ENCODE data around the gene NGRN. TPM values are rescaled to one million over a fixed set of nuclear protein-coding genes. Genes with fewer than 3 reads are reported as not detected.

NGRN gene
- total and polyA plus RNA-seq, 2 donors (not counting 1 experiment from before 2014, with no cell fraction given): 23.1 to 45.5 TPM

GRCh38 chr15:90270502-90271150 lies 5.2 kb downstream of the NGRN start:
- ChIA-PET CTCF (interaction anchor here (0.9 to 2.2 kb wide), 2 partner anchors 16 to 23 kb away, joined by 4 to 8 read pairs; no protein-coding TSS in a partner anchor), POLR2A (no interaction called here)
- no peaks in the 10 kb centered on the region for H3K27me3 Mint-ChIP-seq
- H3K4me1 Mint-ChIP-seq: peaks cover 47% of the 10 kb centered on the region
- no peaks in the 10 kb centered on the region for H3K9me3 Mint-ChIP-seq (ENCODE audit: insufficient read depth)
- Histone ChIP-seq H2AFZ (ENCODE audit: insufficient read depth, low read depth, low read length, poor library complexity, severe bottlenecking) (no peak overlapping the region), H3K9ac (ENCODE audit: low read length) (no peak overlapping the region), H3K27me3 (replicated peaks in 1 of 4; ENCODE audit: control extremely low read depth in 1 of 4, control insufficient read depth in 3 of 4, insufficient read depth in 4 of 4, low read length in 3 of 4) (no peaks in the 10 kb centered on the region), H3K4me2 (replicated peaks; ENCODE audit: low read depth, low read length, poor library complexity, severe bottlenecking) (no peak overlapping the region), H3K36me3 (replicated peaks in 1 of 2; ENCODE audit: control extremely low read depth in 1 of 2, control insufficient read depth in 1 of 2, extremely low read depth in 1 of 2, insufficient read depth in 2 of 2, low read length in 1 of 2) (peaks cover 0 to 52% of the 10 kb centered on the region in 2 experiments), H3K9me3 (ENCODE audit: control extremely low read depth in 1 of 3, control insufficient read depth in 2 of 3, insufficient read depth in 1 of 3, low read length in 2 of 3) (no peaks in the 10 kb centered on the region), H4K20me1 (ENCODE audit: control insufficient read depth, insufficient read depth, low read length, poor library complexity, severe bottlenecking) (peaks cover 57% of the 10 kb centered on the region), H3K27ac (ENCODE audit: low read length in 2 of 2) (no peak overlapping the region), H3K4me1 (ENCODE audit: control insufficient read depth in 2 of 2, insufficient read depth in 2 of 2, low read length in 2 of 2) (peaks cover 22% of the 10 kb centered on the region in 2 donors), H3K4me3 (ENCODE audit: control extremely low read depth in 1 of 5, extremely low read depth in 1 of 5, insufficient read depth in 1 of 5, low read depth in 2 of 5, low read length in 4 of 5) (no peak overlapping the region), H3K79me2 (ENCODE audit: control insufficient read depth, insufficient read depth, low read length) (peaks cover 75% of the 10 kb centered on the region)
- ATAC-seq (ENCODE audit: low read depth): no peak
- WGBS (ENCODE audit: insufficient coverage): 97% methylated on average over 9 of the region's 10 CpGs
- H3K4me3 Mint-ChIP-seq: no peak overlapping the region
- intact Hi-C loops (cut with micrococcal nuclease): no loop called here
- no peak for DNase-seq
- TF ChIP-seq EZH2 (IDR thresholded peaks at IDR 0.05; ENCODE audit: borderline replicate concordance, insufficient read depth, low read depth, low read length, poor library complexity, severe bottlenecking) (no peak), CTCF (IDR thresholded peaks at IDR 0.05) (no peak)
- no peak overlapping the region for H3K27ac Mint-ChIP-seq

GRCh38 chr15:90271459-90272166 lies 6.1 kb downstream of the NGRN start:
- peaks cover 44% of the 10 kb centered on the region for H3K4me1 Mint-ChIP-seq
- H3K4me3 ChIP-seq (ENCODE audit: control extremely low read depth in 1 of 5, extremely low read depth in 1 of 5, insufficient read depth in 1 of 5, low read depth in 2 of 5, low read length in 4 of 5): no peak overlapping the region
- H3K27ac ChIP-seq (ENCODE audit: low read length in 2 of 2): no peak overlapping the region
- peaks cover 19% of the 10 kb centered on the region in 2 donors for H3K4me1 ChIP-seq (ENCODE audit: control insufficient read depth in 2 of 2, insufficient read depth in 2 of 2, low read length in 2 of 2)
- no peaks in the 10 kb centered on the region for H3K9me3 Mint-ChIP-seq (ENCODE audit: insufficient read depth)
- H3K9ac ChIP-seq (ENCODE audit: low read length): no peak overlapping the region
- 99% methylated on average over 5 of the region's 7 CpGs for WGBS (ENCODE audit: insufficient coverage)
- no peak overlapping the region for H2AFZ ChIP-seq (ENCODE audit: insufficient read depth, low read depth, low read length, poor library complexity, severe bottlenecking)
- POLR2A ChIA-PET: interaction anchor here (0.6 kb wide), 1 partner anchor 10 kb away, joined by 3 read pairs; no protein-coding TSS in a partner anchor
- peaks cover 67% of the 10 kb centered on the region for H3K79me2 ChIP-seq (ENCODE audit: control insufficient read depth, insufficient read depth, low read length)
- no peak overlapping the region for H3K4me2 ChIP-seq (replicated peaks; ENCODE audit: low read depth, low read length, poor library complexity, severe bottlenecking)
- TF ChIP-seq CTCF (IDR thresholded peaks at IDR 0.05) (no peak), EZH2 (IDR thresholded peaks at IDR 0.05; ENCODE audit: borderline replicate concordance, insufficient read depth, low read depth, low read length, poor library complexity, severe bottlenecking) (no peak)
- DNase-seq (no peak), ATAC-seq (ENCODE audit: low read depth) (no peak)
- H3K27me3 ChIP-seq (replicated peaks in 1 of 4; ENCODE audit: control extremely low read depth in 1 of 4, control insufficient read depth in 3 of 4, insufficient read depth in 4 of 4, low read length in 3 of 4): no peaks in the 10 kb centered on the region
- CTCF ChIA-PET: interaction anchor here (0.6 to 2.2 kb wide), 3 partner anchors 14 to 394 kb away, joined by 3 to 8 read pairs (median 3); no protein-coding TSS in a partner anchor
- no peak overlapping the region for H3K4me3 Mint-ChIP-seq
- H3K27me3 Mint-ChIP-seq: no peaks in the 10 kb centered on the region
- peaks cover 56% of the 10 kb centered on the region for H4K20me1 ChIP-seq (ENCODE audit: control insufficient read depth, insufficient read depth, low read length, poor library complexity, severe bottlenecking)
- H3K9me3 ChIP-seq (ENCODE audit: control extremely low read depth in 1 of 3, control insufficient read depth in 2 of 3, insufficient read depth in 1 of 3, low read length in 2 of 3): no peaks in the 10 kb centered on the region
- H3K27ac Mint-ChIP-seq: no peak overlapping the region
- peaks cover 0 to 52% of the 10 kb centered on the region in 2 experiments for H3K36me3 ChIP-seq (replicated peaks in 1 of 2; ENCODE audit: control extremely low read depth in 1 of 2, control insufficient read depth in 1 of 2, extremely low read depth in 1 of 2, insufficient read depth in 2 of 2, low read length in 1 of 2)
- intact Hi-C loops (cut with micrococcal nuclease): no loop called here
